Hematopoietic multipotent progenitor cell treated with erythropoietin and hydrocortisone succinate and interleukin-3 and kit ligand, for 8 days (in vitro differentiated cells): ENCODE results near the gene ITGA2B.
A peak's percentile ranks its signal among the peaks of the same experiment; 100 is the strongest.
"Not testable (repeated sequence)": the region's sequence is repeated elsewhere in the genome, so short reads cannot be mapped to it uniquely, and the experiment has no call there.

ENCODE experiments used
- DNase-seq: peaks from one replicate; pipeline ENCODE4 v3.0.0-alpha.2; 2015

The ITGA2B gene

DNA sequence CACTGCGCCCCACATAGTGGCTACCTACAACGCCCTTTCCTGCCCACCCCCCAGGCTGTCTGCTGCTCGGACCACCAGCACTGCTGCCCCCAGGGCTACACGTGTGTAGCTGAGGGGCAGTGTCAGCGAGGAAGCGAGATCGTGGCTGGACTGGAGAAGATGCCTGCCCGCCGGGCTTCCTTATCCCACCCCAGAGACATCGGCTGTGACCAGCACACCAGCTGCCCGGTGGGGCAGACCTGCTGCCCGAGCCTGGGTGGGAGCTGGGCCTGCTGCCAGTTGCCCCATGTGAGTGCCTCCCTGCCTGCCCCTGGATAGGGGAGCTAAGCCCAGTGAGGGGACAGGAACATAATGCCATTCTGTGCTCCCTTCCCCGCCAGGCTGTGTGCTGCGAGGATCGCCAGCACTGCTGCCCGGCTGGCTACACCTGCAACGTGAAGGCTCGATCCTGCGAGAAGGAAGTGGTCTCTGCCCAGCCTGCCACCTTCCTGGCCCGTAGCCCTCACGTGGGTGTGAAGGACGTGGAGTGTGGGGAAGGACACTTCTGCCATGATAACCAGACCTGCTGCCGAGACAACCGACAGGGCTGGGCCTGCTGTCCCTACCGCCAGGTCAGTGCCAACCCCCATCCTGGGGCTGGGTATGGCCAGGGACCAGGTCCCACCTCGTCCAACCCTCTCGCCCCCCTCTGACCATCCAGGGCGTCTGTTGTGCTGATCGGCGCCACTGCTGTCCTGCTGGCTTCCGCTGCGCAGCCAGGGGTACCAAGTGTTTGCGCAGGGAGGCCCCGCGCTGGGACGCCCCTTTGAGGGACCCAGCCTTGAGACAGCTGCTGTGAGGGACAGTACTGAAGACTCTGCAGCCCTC is 37.3 kb downstream of the ITGA2B start:
- DNase-seq: no peak

DNA sequence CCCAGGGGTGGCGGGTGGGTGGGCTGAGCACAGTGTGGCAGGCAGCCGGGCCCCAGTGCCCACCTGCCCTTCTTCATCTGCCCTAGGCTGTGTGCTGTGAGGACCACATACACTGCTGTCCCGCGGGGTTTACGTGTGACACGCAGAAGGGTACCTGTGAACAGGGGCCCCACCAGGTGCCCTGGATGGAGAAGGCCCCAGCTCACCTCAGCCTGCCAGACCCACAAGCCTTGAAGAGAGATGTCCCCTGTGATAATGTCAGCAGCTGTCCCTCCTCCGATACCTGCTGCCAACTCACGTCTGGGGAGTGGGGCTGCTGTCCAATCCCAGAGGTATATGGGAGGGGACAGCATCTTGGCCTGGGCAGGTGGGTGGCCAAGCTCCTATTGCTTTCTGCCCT is 38.0 kb downstream of the ITGA2B start:
- DNase-seq: no peak

DNA sequence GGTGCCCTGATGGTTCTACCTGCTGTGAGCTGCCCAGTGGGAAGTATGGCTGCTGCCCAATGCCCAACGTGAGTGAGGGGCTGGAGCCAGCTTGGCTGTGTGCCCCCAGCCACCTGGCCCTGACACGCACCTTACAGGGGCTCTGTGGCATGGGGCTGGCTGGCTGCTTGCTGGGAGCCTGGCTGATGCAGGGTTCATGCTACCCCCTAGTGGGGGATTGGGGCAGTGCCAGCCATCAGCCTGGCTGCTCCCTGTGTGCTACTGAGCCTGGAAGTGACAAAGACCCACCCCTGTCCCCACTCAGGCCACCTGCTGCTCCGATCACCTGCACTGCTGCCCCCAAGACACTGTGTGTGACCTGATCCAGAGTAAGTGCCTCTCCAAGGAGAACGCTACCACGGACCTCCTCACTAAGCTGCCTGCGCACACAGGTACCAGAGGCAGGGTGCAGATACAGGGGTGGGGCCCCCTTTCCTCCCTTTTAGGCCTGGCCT is 38.7 kb downstream of the ITGA2B start:
- DNase-seq: peak; percentile 75

DNA sequence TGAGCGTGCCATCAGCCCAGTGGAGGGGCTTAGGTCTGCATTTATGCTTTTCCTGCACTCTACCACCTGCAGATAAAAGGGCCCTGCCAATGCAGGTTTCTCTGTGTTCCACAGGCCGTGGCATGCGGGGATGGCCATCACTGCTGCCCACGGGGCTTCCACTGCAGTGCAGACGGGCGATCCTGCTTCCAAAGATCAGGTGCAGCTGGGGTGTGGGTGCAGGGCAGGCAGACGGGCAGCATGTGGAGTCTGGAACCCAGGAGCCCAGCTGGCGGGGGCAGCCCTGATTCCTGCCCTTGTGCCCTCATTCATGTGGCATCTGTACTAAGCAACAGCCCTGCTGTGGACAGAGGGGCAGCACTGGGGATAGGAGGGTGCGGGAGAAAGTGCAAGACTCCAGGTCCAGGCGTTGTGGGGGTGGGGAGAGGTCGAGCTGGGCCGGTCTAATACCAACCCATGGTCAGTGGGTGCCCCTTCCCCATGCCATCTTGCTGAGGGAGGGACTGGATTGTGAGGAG is 39.8 kb downstream of the ITGA2B start:
- no peak for DNase-seq

DNA sequence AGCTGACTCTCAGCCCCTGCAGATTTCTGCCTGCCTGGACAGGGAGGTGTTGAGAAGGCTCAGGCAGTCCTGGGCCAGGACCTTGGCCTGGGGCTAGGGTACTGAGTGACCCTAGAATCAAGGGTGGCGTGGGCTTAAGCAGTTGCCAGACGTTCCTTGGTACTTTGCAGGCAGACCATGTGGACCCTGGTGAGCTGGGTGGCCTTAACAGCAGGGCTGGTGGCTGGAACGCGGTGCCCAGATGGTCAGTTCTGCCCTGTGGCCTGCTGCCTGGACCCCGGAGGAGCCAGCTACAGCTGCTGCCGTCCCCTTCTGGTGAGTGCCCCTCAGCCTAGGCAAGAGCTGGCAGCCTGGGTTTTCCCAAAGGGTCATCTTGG is 40.5 kb downstream of the ITGA2B start:
- DNase-seq: no peak

DNA sequence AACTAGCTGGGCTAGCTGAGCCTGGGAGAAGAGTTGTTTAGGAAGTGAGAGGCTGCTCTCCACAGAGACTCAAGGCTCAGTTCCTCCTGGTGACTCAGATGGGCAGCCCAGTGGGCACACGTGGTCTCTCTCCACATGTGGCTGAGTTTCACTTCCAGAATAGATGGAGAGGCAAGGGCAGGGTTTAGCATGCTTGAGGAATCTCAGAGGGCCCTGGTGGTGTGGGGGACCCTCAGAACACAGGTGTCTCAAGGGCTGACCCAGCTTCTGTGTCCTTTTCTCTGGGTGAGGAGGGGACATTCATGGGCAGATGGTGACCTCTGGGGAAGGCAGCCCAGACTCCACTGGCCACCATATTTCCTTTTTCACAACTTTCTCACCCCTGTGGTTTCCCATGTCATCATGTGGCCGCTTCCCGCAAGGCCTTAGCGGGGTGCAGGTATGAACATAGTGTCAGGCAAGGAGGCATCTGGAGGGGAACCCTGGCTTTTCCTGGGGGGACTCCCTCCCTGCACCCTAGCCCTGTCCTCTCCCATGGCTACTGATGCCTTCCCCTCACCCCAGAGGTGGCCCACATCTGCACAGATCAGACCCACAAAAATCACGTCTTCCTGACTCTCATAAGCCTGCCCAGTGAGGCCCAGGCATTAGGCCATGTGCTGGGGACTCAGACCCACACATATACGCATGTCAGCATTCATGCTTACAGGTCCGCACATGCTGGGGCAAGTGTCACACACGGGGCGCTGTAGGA is 41.0 kb downstream of the ITGA2B start:
- no peak for DNase-seq

DNA sequence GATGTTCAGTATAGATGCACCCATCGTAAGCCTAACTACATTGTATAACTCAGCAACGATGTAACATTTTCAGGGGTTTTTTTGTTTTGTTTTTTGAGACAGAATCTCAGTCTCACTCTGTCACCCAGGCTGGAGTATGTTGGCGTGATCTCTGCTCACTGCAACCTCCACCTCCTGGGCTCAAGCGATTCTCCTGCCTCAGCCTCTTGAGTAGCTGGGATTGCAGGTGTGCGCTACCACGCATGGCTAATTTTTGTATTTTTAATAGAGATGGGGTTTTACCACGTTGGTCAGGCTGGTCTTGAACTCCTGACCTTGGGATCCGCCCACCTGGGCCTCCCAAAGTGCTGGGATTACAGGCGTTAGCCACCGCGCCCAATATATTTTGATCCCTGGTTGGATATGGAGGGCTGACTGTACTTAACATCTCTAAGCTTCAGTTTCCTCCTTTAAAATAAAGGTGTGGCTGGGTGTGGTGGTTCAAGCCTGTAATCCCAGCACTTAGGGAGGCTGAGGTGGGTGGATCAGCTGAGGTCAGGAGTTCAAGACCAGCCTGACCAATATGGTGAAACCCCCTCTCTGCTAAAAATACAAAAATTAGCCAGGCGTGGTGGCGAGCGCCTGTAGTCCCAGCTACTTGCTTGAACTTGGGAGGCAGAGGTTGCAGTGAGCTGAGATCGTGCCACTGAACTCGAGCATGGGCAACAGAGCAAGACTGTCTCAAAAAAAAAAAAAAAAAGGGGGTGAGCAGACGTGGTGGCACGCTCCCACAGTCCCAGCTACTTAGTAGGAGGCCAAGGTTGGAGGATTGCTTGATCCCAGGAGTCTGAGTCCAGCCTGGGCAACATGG is 42.0 kb downstream of the ITGA2B start:
- not testable (repeated sequence) for DNase-seq

DNA sequence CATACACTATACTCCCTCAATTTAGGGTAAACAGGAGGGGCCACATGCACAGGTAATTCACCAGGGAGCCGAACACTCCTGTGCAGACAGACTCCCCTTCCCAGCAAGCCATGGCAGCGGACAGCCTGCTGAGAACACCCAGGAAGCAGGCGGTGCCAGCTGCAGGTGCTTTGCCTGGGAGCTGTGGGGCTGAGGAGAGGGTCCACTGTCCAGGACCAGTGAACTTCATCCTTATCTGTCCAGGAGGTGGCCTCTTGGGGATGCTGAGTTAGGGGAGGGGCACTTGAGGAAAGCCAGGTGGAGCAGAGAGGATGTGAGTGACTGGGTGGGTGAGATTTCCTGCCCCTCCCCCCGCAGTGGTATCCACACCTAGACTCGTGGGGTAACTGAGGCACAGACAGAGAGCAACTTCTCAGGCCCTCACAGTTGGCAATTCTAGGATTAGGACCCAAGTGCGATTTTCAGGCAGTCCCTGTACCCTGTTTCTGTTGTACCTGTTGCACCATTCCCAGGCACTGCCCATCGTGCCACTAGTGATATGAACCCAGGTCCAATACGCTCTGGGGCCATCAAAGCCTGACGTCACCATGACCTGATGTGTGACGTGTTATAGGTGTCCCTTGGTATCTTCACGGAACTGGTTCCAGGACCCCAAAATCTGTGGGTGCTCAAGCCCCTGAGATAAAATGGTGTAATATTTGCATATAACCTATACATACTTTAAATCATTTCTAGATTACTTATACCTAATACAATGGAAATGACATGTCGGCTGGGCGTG is 43.2 kb downstream of the ITGA2B start:
- no peak for DNase-seq

DNA sequence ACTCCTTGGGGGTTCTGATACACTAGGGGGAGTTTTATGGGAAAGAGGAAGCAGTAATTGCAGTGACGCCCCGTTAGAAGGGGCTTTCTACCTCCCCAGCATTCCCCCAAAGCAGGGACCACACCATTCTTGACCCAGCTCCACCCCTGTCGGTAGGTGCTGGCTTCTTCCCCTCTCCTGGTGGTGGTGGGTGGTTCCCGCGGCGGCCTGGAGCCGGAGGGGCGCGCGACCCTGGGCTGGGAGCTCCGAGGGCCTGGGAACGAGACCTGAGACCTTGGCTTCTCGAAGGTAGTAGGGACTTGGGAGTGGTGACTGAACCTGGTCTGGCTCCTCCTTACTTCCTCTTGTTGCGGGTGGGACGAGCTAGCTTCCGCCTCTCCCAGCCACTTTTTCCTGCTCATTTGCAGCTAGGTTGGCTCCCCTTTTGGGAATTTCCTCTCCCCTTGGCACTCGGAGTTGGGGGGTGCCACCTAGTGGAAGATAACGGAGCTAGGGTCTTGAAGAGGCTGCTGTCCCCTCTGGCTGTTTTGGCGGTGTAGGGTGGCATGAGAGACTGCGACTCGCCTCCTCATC is 43.9 kb downstream of the ITGA2B start:
- peak; percentile 66 for DNase-seq

DNA sequence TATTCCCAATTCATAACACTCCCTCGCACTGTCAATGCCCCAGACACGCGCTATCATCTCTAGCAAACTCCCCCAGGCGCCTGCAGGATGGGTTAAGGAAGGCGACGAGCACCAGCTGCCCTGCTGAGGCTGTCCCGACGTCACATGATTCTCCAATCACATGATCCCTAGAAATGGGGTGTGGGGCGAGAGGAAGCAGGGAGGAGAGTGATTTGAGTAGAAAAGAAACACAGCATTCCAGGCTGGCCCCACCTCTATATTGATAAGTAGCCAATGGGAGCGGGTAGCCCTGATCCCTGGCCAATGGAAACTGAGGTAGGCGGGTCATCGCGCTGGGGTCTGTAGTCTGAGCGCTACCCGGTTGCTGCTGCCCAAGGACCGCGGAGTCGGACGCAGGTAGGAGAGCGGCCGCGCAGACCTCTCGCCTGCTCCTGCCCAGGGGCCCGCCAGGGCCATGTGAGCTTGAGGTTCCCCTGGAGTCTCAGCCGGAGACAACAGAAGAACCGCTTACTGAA is 44.5 kb downstream of the ITGA2B start, which contains the start of gene GRN:
TSS of gene GRN (plus strand) at position 364 of the 515 bp plus-strand sequence. CDS start 3,863 bp downstream, outside the sequence.
- peak; percentile 97 for DNase-seq

DNA sequence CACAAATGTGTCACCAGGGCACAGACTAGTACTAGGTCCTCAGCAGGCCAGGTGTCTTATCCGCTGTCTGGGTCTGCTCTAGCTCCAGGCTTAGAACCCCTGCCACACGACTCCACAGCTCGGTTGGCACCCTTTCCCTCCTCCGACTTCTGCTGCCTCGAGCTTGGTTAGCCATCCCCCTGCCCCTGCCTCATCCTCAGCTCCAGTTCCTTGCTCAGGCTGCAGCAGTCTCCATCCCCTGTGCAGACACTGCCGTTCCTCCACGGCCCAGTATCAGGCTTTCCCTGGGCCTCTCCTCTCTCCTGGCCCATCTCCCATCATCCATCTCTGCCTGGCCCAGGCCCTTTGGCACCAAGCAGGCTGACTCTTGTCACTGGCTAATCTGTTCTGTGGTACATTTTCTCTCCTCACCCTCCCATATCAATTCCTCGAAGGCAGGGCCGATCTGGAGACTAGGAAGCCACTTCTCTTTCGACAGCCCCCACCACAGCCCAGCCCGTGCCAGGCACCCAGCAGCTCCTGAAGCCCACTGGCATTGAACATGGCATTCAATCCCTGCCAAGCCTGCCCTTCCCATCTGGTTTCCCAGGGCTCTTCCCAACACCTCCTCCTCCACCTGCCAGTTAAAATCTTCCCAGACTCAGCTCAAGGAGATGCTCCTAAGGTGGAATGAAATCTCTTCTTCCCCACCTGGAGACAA is 45.8 kb downstream of the ITGA2B start:
- DNase-seq: no peak

DNA sequence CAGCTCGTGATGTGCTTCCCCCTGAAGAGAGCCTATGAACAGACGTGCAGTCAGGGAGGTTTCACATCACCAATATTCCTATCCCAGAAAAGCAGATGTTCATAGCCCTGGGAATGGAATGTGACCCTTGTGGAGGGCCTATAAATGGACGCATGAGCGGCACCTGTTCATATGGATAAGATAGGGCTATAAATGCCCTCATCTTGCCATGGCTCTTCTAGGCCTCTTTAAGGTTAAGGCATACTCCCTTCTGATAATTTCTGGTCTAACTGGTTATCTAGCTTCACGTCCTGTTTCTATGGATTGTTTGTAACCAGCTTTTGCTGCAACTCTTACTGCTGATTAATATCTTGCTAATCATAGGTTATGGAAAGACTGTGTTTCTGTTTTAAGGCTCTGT is 48.9 kb downstream of the ITGA2B start:
- peak; percentile 55 for DNase-seq

DNA sequence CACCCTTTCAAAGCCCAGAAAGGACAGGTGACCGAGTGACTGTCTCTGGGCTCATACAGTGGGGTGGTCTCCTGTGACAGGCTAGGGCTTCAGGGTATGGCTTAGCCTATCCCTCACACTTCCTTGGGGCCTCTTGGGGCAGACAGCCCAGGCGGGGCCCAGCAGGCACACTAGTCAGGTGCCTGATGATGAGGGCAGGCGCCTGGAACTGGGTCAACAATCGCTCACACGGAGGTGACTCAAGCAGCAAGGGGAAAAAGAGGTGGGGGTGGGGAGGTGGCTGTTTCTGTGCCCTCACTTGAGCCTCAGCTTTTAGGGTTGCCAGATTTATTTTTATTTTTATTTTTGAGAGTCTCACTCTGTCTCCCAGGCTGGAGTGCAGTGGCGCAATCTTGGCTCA is 50.7 kb downstream of the ITGA2B start:
- no peak for DNase-seq

DNA sequence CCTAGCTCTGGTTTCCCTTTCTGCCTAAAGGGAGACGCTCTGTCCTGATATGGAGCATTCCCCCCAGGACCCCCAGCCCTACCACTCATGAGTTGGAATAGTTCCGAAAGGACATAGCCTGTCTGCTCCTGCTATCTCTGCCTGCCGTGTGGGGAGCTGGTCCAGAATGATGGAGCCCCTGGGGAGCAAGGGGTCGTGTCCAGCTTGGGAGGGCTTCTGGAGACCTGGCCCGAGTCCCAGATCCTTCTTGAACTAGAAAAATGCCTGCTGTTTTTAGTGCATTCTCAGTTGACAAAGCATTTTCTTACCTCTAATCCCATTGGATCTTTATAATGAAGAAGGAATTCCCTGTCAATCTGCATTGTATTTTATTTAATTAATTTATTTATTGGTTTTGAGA is 53.5 kb downstream of the ITGA2B start:
- no peak for DNase-seq

DNA sequence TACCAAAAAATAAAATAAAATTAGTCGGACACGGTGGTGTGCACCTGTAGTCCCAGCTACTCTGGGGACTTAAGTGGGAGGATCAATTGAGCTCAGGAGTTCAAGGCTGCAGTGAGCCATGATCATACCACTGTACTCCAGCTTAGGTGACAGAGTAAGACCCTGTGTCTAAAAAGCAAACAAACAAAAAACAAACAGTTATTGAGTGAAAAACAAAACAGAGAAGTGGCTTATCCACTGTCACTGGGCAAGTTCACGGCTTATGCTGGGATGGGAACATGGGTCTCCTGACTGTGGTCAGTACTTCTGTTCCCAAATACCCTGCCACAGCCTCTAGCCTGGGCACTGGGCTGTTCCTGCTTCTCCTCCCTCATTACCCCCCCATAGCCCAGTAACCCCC is 53.9 kb downstream of the ITGA2B start:
- no peak for DNase-seq

DNA sequence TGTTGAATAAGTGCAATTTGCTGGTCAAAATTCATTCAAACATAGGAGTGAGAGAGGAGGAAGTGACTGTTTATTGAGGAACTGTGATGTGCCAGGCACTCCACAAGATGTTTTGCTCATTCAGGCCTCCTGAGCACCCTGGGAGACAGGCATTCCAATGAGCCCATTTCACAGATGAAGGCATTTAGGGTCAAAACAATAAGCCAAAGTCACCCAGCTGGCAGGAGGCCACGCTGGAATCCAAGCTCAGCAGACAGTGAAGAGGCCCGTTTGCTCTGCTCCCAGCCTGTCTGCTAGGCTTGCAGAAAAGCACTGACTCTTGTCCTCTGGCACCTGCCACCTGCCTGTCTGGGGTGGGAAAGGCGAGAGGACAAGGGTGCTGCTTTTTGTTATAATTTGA is 54.7 kb downstream of the ITGA2B start:
- no peak for DNase-seq

DNA sequence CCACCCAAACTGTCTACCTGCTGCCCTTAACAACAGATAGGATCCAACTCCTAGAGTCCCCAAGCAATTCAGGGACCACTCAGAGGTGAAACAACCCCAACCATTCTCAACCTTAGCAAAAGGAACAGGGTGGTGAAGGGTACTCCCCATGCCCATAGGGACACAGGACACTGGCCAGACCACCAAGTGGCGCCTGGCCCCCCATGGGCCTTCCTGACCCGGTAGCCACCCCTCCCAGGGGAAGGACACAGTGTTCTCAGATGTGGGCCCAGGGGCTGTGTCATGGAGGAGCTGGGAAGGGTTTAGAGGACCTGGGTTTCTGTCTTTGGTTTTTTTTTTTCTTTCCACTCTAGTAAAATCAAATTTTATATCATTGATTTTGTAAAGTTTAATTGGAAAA is 55.1 kb downstream of the ITGA2B start:
- DNase-seq: no peak

DNA sequence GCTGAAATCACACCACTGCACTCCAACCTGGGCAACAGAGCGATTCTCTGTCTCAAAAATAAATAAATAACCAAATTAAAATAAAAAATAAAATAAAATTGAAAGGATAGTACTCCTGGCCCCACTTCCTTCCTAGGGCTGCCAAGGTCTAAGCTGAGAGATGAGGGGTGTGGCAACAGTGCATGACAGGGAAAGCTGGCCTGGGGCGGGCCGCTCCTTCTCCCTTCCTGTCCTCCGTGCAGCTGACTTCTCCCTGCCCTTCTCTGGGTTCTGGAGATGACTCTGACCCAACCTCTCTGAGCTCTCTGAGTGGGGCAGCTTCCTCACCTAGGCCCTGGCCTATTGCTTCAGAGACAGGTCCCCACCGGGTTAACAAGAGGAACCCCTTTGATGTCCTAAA is 56.1 kb downstream of the ITGA2B start:
- no peak for DNase-seq

DNA sequence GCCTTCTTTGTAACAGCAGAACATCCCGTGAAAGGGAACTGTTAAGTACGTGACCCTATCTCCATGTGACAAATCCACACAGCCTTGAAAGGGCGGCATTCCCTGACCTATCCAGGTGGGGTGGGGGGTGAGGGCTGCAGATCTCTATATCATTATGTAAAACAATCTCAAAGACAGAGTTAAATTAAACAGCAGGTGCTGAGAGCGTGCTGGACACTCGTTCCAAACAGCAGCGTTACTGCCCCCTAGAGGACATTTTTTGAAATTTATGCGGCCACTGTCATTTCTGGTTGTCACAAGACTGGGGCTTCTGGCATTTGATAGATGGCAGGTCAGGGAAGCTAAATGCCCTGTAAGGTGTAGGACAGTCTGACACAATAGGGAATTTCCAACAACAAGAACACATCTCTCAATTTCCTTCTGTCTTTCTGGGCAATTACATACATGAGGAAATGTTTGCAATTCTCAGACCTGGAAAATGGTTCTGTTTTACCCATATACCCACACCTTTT is 58.1 kb downstream of the ITGA2B start:
- peak; percentile 90 for DNase-seq

DNA sequence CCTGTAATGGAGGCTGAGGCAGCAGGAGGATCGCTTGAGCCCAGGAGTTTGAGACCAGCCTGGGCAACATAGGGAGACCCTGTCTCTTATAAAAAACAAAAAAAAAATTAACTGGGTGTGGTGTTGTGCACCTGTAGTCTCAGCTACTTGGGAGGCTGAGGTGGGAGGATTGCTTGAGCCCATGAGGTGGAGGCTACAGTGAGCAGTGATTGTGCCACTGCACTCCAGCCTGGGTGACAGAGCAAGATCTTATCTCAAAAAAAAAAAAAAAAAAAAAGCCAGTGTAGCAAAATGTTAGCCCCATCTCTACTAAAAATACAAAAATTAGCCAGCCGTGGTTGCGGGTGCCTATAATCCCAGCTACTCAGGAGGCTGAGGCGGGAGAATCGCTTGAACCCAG is 59.2 kb downstream of the ITGA2B start:
- DNase-seq: not testable (repeated sequence)
